ENCODE measurements around the gene INSR. TPM values are rescaled to one million over a fixed set of nuclear protein-coding genes. Genes with fewer than 3 reads are reported as not detected.

The INSR gene
- total RNA-seq, 1 experiment from 2014 or later: 10.7 TPM

GRCh38 chr19:7262470-7262869 lies 31.7 kb downstream of the INSR start:
- DNase-seq (ENCODE audit: low spot score): no peak
- in situ Hi-C loops (cut with HindIII; ENCODE audit: low sequenced_read_pairs): no loop called here

- no peak for DNase-seq (ENCODE audit: low spot score)
- in situ Hi-C loops (cut with HindIII; ENCODE audit: low sequenced_read_pairs): no loop called here
Measured at GRCh38 chr19:7260161-7260560, 34.1 kb downstream of the INSR start.

GRCh38 chr19:7258840-7259395 lies 35.3 kb downstream of the INSR start:
- DNase-seq (ENCODE audit: low spot score): no peak
- in situ Hi-C loops (cut with HindIII; ENCODE audit: low sequenced_read_pairs): no loop called here

- in situ Hi-C loops (cut with HindIII; ENCODE audit: low sequenced_read_pairs): no loop called here
Measured at GRCh38 chr19:7258041-7258839, 36.0 kb downstream of the INSR start.

GRCh38 chr19:7257148-7258040 lies 36.8 kb downstream of the INSR start:
- in situ Hi-C loops (cut with HindIII; ENCODE audit: low sequenced_read_pairs): no loop called here
- no peak for DNase-seq (ENCODE audit: low spot score)

More at GRCh38 chr19:7258041-7258839, 36.0 kb downstream of the INSR start:
- DNase-seq (ENCODE audit: low spot score): no peak

- in situ Hi-C loops (cut with HindIII; ENCODE audit: low sequenced_read_pairs): no loop called here
- no peak for DNase-seq (ENCODE audit: low spot score)
Measured at GRCh38 chr19:7255631-7256030, 38.6 kb downstream of the INSR start.

- no peak for DNase-seq (ENCODE audit: low spot score)
- in situ Hi-C loops (cut with HindIII; ENCODE audit: low sequenced_read_pairs): no loop called here
Measured at GRCh38 chr19:7255119-7255518, 39.1 kb downstream of the INSR start.

- DNase-seq (ENCODE audit: low spot score): no peak
- in situ Hi-C loops (cut with HindIII; ENCODE audit: low sequenced_read_pairs): no loop called here
Measured at GRCh38 chr19:7254590-7254989, 39.6 kb downstream of the INSR start.

- in situ Hi-C loops (cut with HindIII; ENCODE audit: low sequenced_read_pairs): no loop called here
- DNase-seq (ENCODE audit: low spot score): no peak
Measured at GRCh38 chr19:7252364-7252763, 41.9 kb downstream of the INSR start.

GRCh38 chr19:7251494-7251893 lies 42.7 kb downstream of the INSR start:
- DNase-seq (ENCODE audit: low spot score): no peak
- in situ Hi-C loops (cut with HindIII; ENCODE audit: low sequenced_read_pairs): no loop called here

GRCh38 chr19:7250951-7251350 lies 43.3 kb downstream of the INSR start:
- no peak for DNase-seq (ENCODE audit: low spot score)
- in situ Hi-C loops (cut with HindIII; ENCODE audit: low sequenced_read_pairs): no loop called here

GRCh38 chr19:7250057-7250596 lies 44.1 kb downstream of the INSR start:
- in situ Hi-C loops (cut with HindIII; ENCODE audit: low sequenced_read_pairs): no loop called here
- DNase-seq (ENCODE audit: low spot score): no peak

GRCh38 chr19:7247155-7247554 lies 47.1 kb downstream of the INSR start:
- in situ Hi-C loops (cut with HindIII; ENCODE audit: low sequenced_read_pairs): no loop called here
- no peak for DNase-seq (ENCODE audit: low spot score)

GRCh38 chr19:7246601-7247000 lies 47.6 kb downstream of the INSR start:
- DNase-seq (ENCODE audit: low spot score): no peak
- in situ Hi-C loops (cut with HindIII; ENCODE audit: low sequenced_read_pairs): no loop called here

GRCh38 chr19:7242601-7243258 lies 51.5 kb downstream of the INSR start:
- no peak for DNase-seq (ENCODE audit: low spot score)
- in situ Hi-C loops (cut with HindIII; ENCODE audit: low sequenced_read_pairs): no loop called here

- DNase-seq (ENCODE audit: low spot score): no peak
- in situ Hi-C loops (cut with HindIII; ENCODE audit: low sequenced_read_pairs): no loop called here
Measured at GRCh38 chr19:7238051-7238450, 56.2 kb downstream of the INSR start.

- in situ Hi-C loops (cut with HindIII; ENCODE audit: low sequenced_read_pairs): no loop called here
- no peak for DNase-seq (ENCODE audit: low spot score)
Measured at GRCh38 chr19:7236153-7236552, 58.1 kb downstream of the INSR start.

GRCh38 chr19:7230826-7231225 lies 63.4 kb downstream of the INSR start:
- in situ Hi-C loops (cut with HindIII; ENCODE audit: low sequenced_read_pairs): no loop called here

GRCh38 chr19:7229735-7230134 lies 64.5 kb downstream of the INSR start:
- DNase-seq (ENCODE audit: low spot score): no peak
- in situ Hi-C loops (cut with HindIII; ENCODE audit: low sequenced_read_pairs): no loop called here

More at GRCh38 chr19:7230826-7231225, 63.4 kb downstream of the INSR start:
- peak; percentile 59 for DNase-seq (ENCODE audit: low spot score)

Measured in G401 (cell line).